H1 (cell line): ENCODE measurements around the gene GBP2. TPM values are rescaled to one million over a fixed set of nuclear protein-coding genes. Genes with fewer than 3 reads are reported as not detected.

Source experiments
- CTCF ChIA-PET: fragments of 300-600 bp; sonication (Branson Sonifier 250); formaldehyde crosslinking; loops from one replicate; lab custom pipeline; 2021; ENCODE audit not compliant: partially characterized antibody; lab: Charles Lee
- POLR2A ChIA-PET: fragments of 300-600 bp; sonication (Branson Sonifier 250); formaldehyde crosslinking; loops from one replicate; lab custom pipeline; 2021; ENCODE audit warnings: inconsistent platforms; ENCODE audit not compliant: partially characterized antibody; lab: Charles Lee
- DNase-seq, 2 experiments: peaks; one replicate each; pipeline versions ENCODE4 v3.0.0 to v3.0.0-alpha.2; 2010 to 2022; ENCODE audit warnings: low spot score in 2 of 2, low read depth in 1 of 2, mixed read lengths in 1 of 2
- FAIRE-seq: peaks from 2 replicates; lab custom pipeline; 2011; peaks lifted over from hg19 to GRCh38; lab: Jason Lieb, UNC
- H2AFZ ChIP-seq: 2 replicates; pipeline ENCODE4 v1.8.1; 2012; ENCODE audit warnings: low read length, inconsistent platforms
- H2AK5ac ChIP-seq: 2 replicates; pipeline ENCODE4 v1.6.1; 2013; ENCODE audit warnings: low read depth, low read length
- H2BK120ac ChIP-seq: replicated peaks from 2 replicates; pipeline ENCODE3; 2013; ENCODE audit warnings: low read depth, low read length, inconsistent platforms
- H2BK12ac ChIP-seq: 2 replicates; pipeline ENCODE4 v1.6.1; 2013; ENCODE audit warnings: low read depth, low read length
- H2BK15ac ChIP-seq: 2 replicates; pipeline ENCODE4 v1.6.1; 2013; ENCODE audit warnings: low read length
- H2BK20ac ChIP-seq: 2 replicates; pipeline ENCODE4 v1.6.1; 2013; ENCODE audit warnings: low read length
- H2BK5ac ChIP-seq: 2 replicates; pipeline ENCODE4 v1.6.1; 2013; ENCODE audit warnings: low read depth, low read length
- H3K14ac ChIP-seq: 2 replicates; pipeline ENCODE4 v1.6.1; 2013; ENCODE audit warnings: inconsistent platforms; ENCODE audit not compliant: insufficient read length
- H3K18ac ChIP-seq: 2 replicates; pipeline ENCODE4 v1.6.1; 2013; ENCODE audit warnings: low read length; ENCODE audit errors: extremely low read depth
- H3K23ac ChIP-seq: 2 replicates; pipeline ENCODE4 v1.6.1; 2013; ENCODE audit warnings: inconsistent platforms; ENCODE audit not compliant: insufficient read length
- H3K23me2 ChIP-seq: 2 replicates; pipeline ENCODE4 v1.6.1; 2013; ENCODE audit warnings: low read depth, low read length
- H3K27ac ChIP-seq: 2 replicates; pipeline ENCODE4 v1.6.1; 2011; ENCODE audit warnings: low read depth, low read length, inconsistent platforms
- H3K27me3 ChIP-seq, 4 experiments: replicated peaks in 1 of 4; 1 replicate in 1 of 4; 2 replicates in 3 of 4; pipeline versions ENCODE4 v1.6.1 to v1.8.1; 2011 to 2013; ENCODE audit warnings: low read length in 3 of 4, mild to moderate bottlenecking in 3 of 4, inconsistent platforms in 2 of 4, mixed read lengths in 2 of 4, moderate library complexity in 1 of 4; ENCODE audit not compliant: control insufficient read depth in 3 of 4, insufficient read depth in 3 of 4; ENCODE audit errors: extremely low read depth in 1 of 4
- H3K36me3 ChIP-seq, 4 experiments: 2 replicates each; pipeline versions ENCODE4 v1.6.1 to v1.8.1; 2011 to 2013; ENCODE audit warnings: mild to moderate bottlenecking in 4 of 4, low read length in 3 of 4, moderate library complexity in 2 of 4, control low read depth in 1 of 4, inconsistent platforms in 1 of 4; ENCODE audit not compliant: insufficient read depth in 4 of 4, control insufficient read depth in 2 of 4
- H3K4ac ChIP-seq: replicated peaks from 2 replicates; pipeline ENCODE3; 2013; ENCODE audit warnings: low read length, low read depth, mixed read lengths, inconsistent platforms; ENCODE audit not compliant: insufficient read length
- H3K4me1 ChIP-seq, 4 experiments: replicated peaks in 1 of 4; 1 replicate in 1 of 4; 2 replicates in 3 of 4; pipeline versions ENCODE4 v1.6.1 to v1.8.1; 2011 to 2013; ENCODE audit warnings: low read length in 3 of 4, inconsistent platforms in 2 of 4, mixed read lengths in 1 of 4; ENCODE audit not compliant: insufficient read depth in 4 of 4, control insufficient read depth in 3 of 4
- H3K4me2 ChIP-seq, 2 experiments: 2 replicates each; pipeline versions ENCODE4 v1.6.1 to v1.8.1; 2011 to 2013; ENCODE audit warnings: low read depth in 2 of 2, low read length in 2 of 2, control low read depth in 1 of 2, inconsistent platforms in 1 of 2, mild to moderate bottlenecking in 1 of 2; ENCODE audit not compliant: insufficient read depth in 1 of 2
- H3K4me3 ChIP-seq, 4 experiments: fragments of 200-600, 300-600 bp in 1 of 4; sonication (generic), shearing (Covaris generic), sonication (Bioruptor Twin) in 1 of 4; 2 replicates each; pipeline versions ENCODE4 v1.5.1 to v1.8.1; 2011 to 2016; ENCODE audit warnings: low read length in 4 of 4, low read depth in 3 of 4, control low read depth in 2 of 4, inconsistent platforms in 2 of 4, mild to moderate bottlenecking in 2 of 4, mixed read lengths in 1 of 4, moderate library complexity in 1 of 4; ENCODE audit not compliant: insufficient read depth in 2 of 4; ENCODE audit errors: extremely low read depth in 1 of 4
- H3K56ac ChIP-seq: replicated peaks from 2 replicates; pipeline ENCODE3; 2013; ENCODE audit warnings: low read depth, mild to moderate bottlenecking, mixed read lengths, low read length, inconsistent platforms; ENCODE audit not compliant: insufficient read length
- H3K79me1 ChIP-seq: 2 replicates; pipeline ENCODE4 v1.6.1; 2013; ENCODE audit warnings: low read depth, low read length, control low read depth
- H3K79me2 ChIP-seq, 2 experiments: 2 replicates each; pipeline versions ENCODE4 v1.6.1 to v1.8.1; 2012 to 2013; ENCODE audit warnings: low read length in 2 of 2, mild to moderate bottlenecking in 2 of 2, inconsistent platforms in 1 of 2; ENCODE audit not compliant: insufficient read depth in 2 of 2, control insufficient read depth in 1 of 2
- H3K9ac ChIP-seq, 4 experiments: replicated peaks in 1 of 4; 1 replicate in 1 of 4; 2 replicates in 3 of 4; pipeline versions ENCODE4 v1.6.1 to v1.8.1; 2011 to 2013; ENCODE audit warnings: low read depth in 3 of 4, low read length in 3 of 4, control low read depth in 2 of 4, mild to moderate bottlenecking in 2 of 4, moderate library complexity in 2 of 4, inconsistent platforms in 1 of 4; ENCODE audit errors: extremely low read depth in 1 of 4
- H3K9me3 ChIP-seq, 2 experiments: 2 replicates each; pipeline versions ENCODE4 v1.6.1 to v1.8.1; 2012 to 2013; ENCODE audit warnings: mild to moderate bottlenecking in 2 of 2, moderate library complexity in 2 of 2, control low read depth in 1 of 2, inconsistent platforms in 1 of 2, low read depth in 1 of 2, low read length in 1 of 2, mixed read lengths in 1 of 2; ENCODE audit not compliant: insufficient read depth in 2 of 2
- H4K20me1 ChIP-seq, 2 experiments: replicated peaks in 1 of 2; 2 replicates each; pipeline versions ENCODE3 to v1.8.1; 2011 to 2013; ENCODE audit warnings: inconsistent platforms in 2 of 2, low read length in 2 of 2, mild to moderate bottlenecking in 1 of 2; ENCODE audit not compliant: insufficient read depth in 2 of 2, control insufficient read depth in 1 of 2
- H4K5ac ChIP-seq: 2 replicates; pipeline ENCODE4 v1.6.1; 2013; ENCODE audit warnings: low read length, low read depth, mixed read lengths, inconsistent platforms; ENCODE audit not compliant: insufficient read length
- H4K8ac ChIP-seq: 2 replicates; pipeline ENCODE4 v1.8.0; 2013; ENCODE audit warnings: mild to moderate bottlenecking, moderate library complexity, low read length, inconsistent platforms; ENCODE audit not compliant: insufficient read depth; ENCODE audit errors: extremely low read depth
- H4K91ac ChIP-seq: replicated peaks from 2 replicates; pipeline ENCODE3; 2013; ENCODE audit warnings: low read length, mixed read lengths, inconsistent platforms; ENCODE audit not compliant: insufficient read length
- BACH1 ChIP-seq: IDR thresholded peaks from 2 replicates; pipeline ENCODE4 v1.6.1; 2012; ENCODE audit warnings: low read length, improper control_type of control experiment
- KDM1A ChIP-seq: fragments of 200-600, 300-600 bp; sonication (generic); IDR thresholded peaks from 2 replicates; pipeline ENCODE4 v1.7.1; 2016; ENCODE audit warnings: mild to moderate bottlenecking, low read length, borderline replicate concordance
- PHF8 ChIP-seq: fragments of 200-600 bp; sonication (generic); conservative IDR thresholded peaks from 2 replicates; pipeline ENCODE4 v1.7.1; 2012; ENCODE audit warnings: low read depth, mild to moderate bottlenecking, inconsistent platforms, low read length, moderate library complexity
- POU5F1 ChIP-seq: IDR thresholded peaks from 2 replicates; pipeline ENCODE4 v1.6.1; 2011; ENCODE audit warnings: low read depth, mild to moderate bottlenecking, low read length, moderate library complexity
- SIRT6 ChIP-seq: IDR thresholded peaks from one replicate; pipeline ENCODE4 v1.7.1; 2012; ENCODE audit warnings: low read length, inconsistent platforms
- SP4 ChIP-seq: IDR thresholded peaks from 2 replicates; pipeline ENCODE4 v1.6.1; 2012; ENCODE audit warnings: low read length, inconsistent platforms
- WGBS, 2 experiments: shearing (Covaris generic) in 1 of 2; methylation state at CpG; one replicate each; pipeline versions ENCODE4 v1.1.6 to v1.1.7; 2013 to 2015; ENCODE audit warnings: low lambda C conversion rate in 2 of 2, mixed read lengths in 2 of 2, inconsistent platforms in 1 of 2, low coverage in 1 of 2, missing lambda C conversion rate in 1 of 2; ENCODE audit not compliant: insufficient replicate concordance in 2 of 2, insufficient coverage in 1 of 2, insufficient read length in 1 of 2; ENCODE audit errors: extremely low coverage in 1 of 2, missing lambda C conversion rate in 1 of 2; 5-methylcytosine and 5-hydroxymethylcytosine counted together
- polyA plus RNA-seq, 7 experiments: library from polyadenylated mRNA; depleted of rRNA in 3 of 7; stranded (reverse) in 5 of 7; unstranded in 2 of 7; fragments of >200 nt in 5 of 7; fragments of 200-250 nt in 2 of 7; gene quantifications; 1 replicate in 5 of 7; 2 replicates in 1 of 7; 4 replicates in 1 of 7; pipeline versions ENCODE4 v1.2.1 to v1.2.3, GENCODE V29; 2011 to 2013; ENCODE audit warnings: missing spikeins in 2 of 7, mixed read lengths in 2 of 7
- total RNA-seq: library from RNA; stranded (reverse); fragmentation: NEBNext Ultra II Directional; extraction: Animal tissue kit (Norgen Biotek cat#: 25700); gene quantifications from 2 replicates; pipeline ENCODE4 v1.2.1, GENCODE V29; 2021

The GBP2 gene
- total and polyA plus RNA-seq, 2 of the 8 experiments (the other 6 are each of a cell fraction or from before 2014, with no cell fraction given), result not detected

GRCh38 chr1:89146721-89147120, 20.8 kb upstream of the GBP2 start:
- H3K23ac ChIP-seq, result no peak overlapping the region
- no peaks in the 10 kb centered on the region for H4K20me1 ChIP-seq
- H2AK5ac ChIP-seq, result no peak overlapping the region

More at GRCh38 chr1:89146721-89147120, 20.8 kb upstream of the GBP2 start:
- FAIRE-seq (no peak), DNase-seq (no peak)
- Histone ChIP-seq H2BK20ac (no peak overlapping the region), H3K4me3 (no peak overlapping the region), H3K56ac (no peak overlapping the region), H3K27ac (no peak overlapping the region), H4K91ac (no peak overlapping the region), H3K9ac (no peak overlapping the region), H3K4me2 (no peak overlapping the region), H4K5ac (no peak overlapping the region), H2BK120ac (no peak overlapping the region), H3K36me3 (no peaks in the 10 kb centered on the region), H3K79me1 (no peaks in the 10 kb centered on the region), H3K4ac (no peak overlapping the region), H2AFZ (no peak overlapping the region), H3K23me2 (no peaks in the 10 kb centered on the region), H4K8ac (no peak overlapping the region), H3K27me3 (no peaks in the 10 kb centered on the region), H3K9me3 (no peaks in the 10 kb centered on the region), H3K18ac (no peak overlapping the region), H2BK15ac (no peak overlapping the region), H2BK5ac (no peak overlapping the region), H2BK12ac (no peak overlapping the region), H3K79me2 (no peaks in the 10 kb centered on the region), H3K14ac (no peak overlapping the region), H3K4me1 (no peaks in the 10 kb centered on the region)
- POLR2A ChIA-PET, result no interaction called here
- TF ChIP-seq BACH1, result no peak
- no peak for TF ChIP-seq PHF8
- no peak for TF ChIP-seq SP4
- TF ChIP-seq KDM1A, result no peak
- TF ChIP-seq SIRT6, result no peak
- TF ChIP-seq POU5F1, result no peak
- CTCF ChIA-PET, result no interaction called here
- WGBS, 2 experiments, result 94% methylated on average over 3 of the region's 3 CpGs; no CpG with 5 or more reads in 1 of the 2 experiments
